Measurements from ENCODE around the gene ZNF148. TPM values are rescaled to one million over a fixed set of nuclear protein-coding genes. Genes with fewer than 3 reads are reported as not detected.

Gene ZNF148
- total and polyA plus RNA-seq, 2 of the 4 experiments (the other 2 are of a cell fraction), result 9.4 to 65.2 TPM

GRCh38 chr3:125256675-125257074 is 118.5 kb downstream of the ZNF148 start:
- Histone ChIP-seq H3K18ac (ENCODE audit: low read depth, low read length) (no peak overlapping the region), H3K23ac (ENCODE audit: low read depth, low read length) (no peak overlapping the region), H3K27me3 (ENCODE audit: control insufficient read depth, insufficient read depth, low read length) (no peaks in the 10 kb centered on the region), H3K79me1 (ENCODE audit: low read depth in 1 of 2, low read length in 2 of 2) (peaks cover 4 to 13% of the 10 kb centered on the region in 2 experiments), H4K91ac (ENCODE audit: insufficient read depth, low read depth, low read length) (no peak overlapping the region), H2BK120ac (ENCODE audit: low read depth, low read length) (no peak overlapping the region), H3K9ac (ENCODE audit: low read depth, low read length) (no peak overlapping the region), H4K8ac (ENCODE audit: low read depth in 2 of 2, low read length in 2 of 2) (no peak overlapping the region), H2AK5ac (ENCODE audit: low read depth, low read length) (no peak overlapping the region), H3K4me2 (ENCODE audit: low read depth, low read length) (no peak overlapping the region), H3K4ac (ENCODE audit: low read depth, low read length) (no peak overlapping the region), H2AFZ (replicated peaks; ENCODE audit: low read length, poor library complexity) (no peak overlapping the region), H3K56ac (ENCODE audit: extremely low read depth, insufficient read depth, low read length) (no peak overlapping the region), H3K4me3 (ENCODE audit: insufficient read depth, low read depth, low read length) (no peak overlapping the region), H3K9me3 (ENCODE audit: control insufficient read depth, insufficient read depth, low read length) (peaks cover 6% of the 10 kb centered on the region), H2BK15ac (ENCODE audit: low read depth, low read length) (no peak overlapping the region), H4K5ac (ENCODE audit: low read depth, low read length) (no peak overlapping the region), H4K20me1 (ENCODE audit: insufficient read depth, low read length) (0 out of 2 replicates have a peak, but pooled peaks cover 5% of the 10 kb centered on the region), H3K9me1 (ENCODE audit: insufficient read depth, low read length) (no peaks in the 10 kb centered on the region; the same call in 1 of the 2 replicates), H2BK5ac (ENCODE audit: low read depth, low read length, poor library complexity, severe bottlenecking) (no peak overlapping the region), H2AK9ac (replicated peaks; ENCODE audit: low read depth, low read length, poor library complexity) (no peak overlapping the region), H3K27ac (ENCODE audit: insufficient read depth, low read length) (no peak overlapping the region), H3K4me1 (ENCODE audit: control insufficient read depth, insufficient read depth, low read length) (no peaks in the 10 kb centered on the region), H3K36me3 (ENCODE audit: control insufficient read depth, insufficient read depth, low read length) (peaks cover 4% of the 10 kb centered on the region; the same call in 1 of the 2 replicates), H3K14ac (replicated peaks; ENCODE audit: low read depth, low read length) (no peak overlapping the region), H2BK20ac (ENCODE audit: low read depth, low read length) (no peak overlapping the region)
- no peak for DNase-seq
- no TSS peak for BruUV-seq (replicated peaks)
- TF ChIP-seq CEBPB (IDR thresholded peaks at IDR 0.05; ENCODE audit: low read depth, low read length) (no peak), RFX5 (IDR thresholded peaks at IDR 0.05; ENCODE audit: low read depth, low read length) (no peak), MAZ (IDR thresholded peaks at IDR 0.05; ENCODE audit: borderline replicate concordance, low read depth, low read length) (no peak), USF2 (IDR thresholded peaks at IDR 0.05; ENCODE audit: low read depth, low read length) (no peak), SMC3 (IDR thresholded peaks at IDR 0.05; ENCODE audit: low read depth, low read length) (no peak), BHLHE40 (IDR thresholded peaks at IDR 0.05; ENCODE audit: low read depth, low read length) (no peak), RAD21 (IDR thresholded peaks at IDR 0.05; ENCODE audit: low read length) (no peak), ELK1 (IDR thresholded peaks at IDR 0.05; ENCODE audit: borderline replicate concordance, low read depth, low read length) (no peak), MAFK (IDR thresholded peaks at IDR 0.05; ENCODE audit: low read depth, low read length) (no peak), CHD1 (IDR thresholded peaks at IDR 0.05; ENCODE audit: low read depth, low read length) (no peak), CTCF (conservative IDR thresholded peaks at IDR 0.05; ENCODE audit: low read depth, low read length) (no peak), MXI1 (IDR thresholded peaks at IDR 0.05; ENCODE audit: borderline replicate concordance, low read depth, low read length) (no peak), FOS (IDR thresholded peaks at IDR 0.05; ENCODE audit: low read depth, low read length) (no peak), NFE2L2 (IDR thresholded peaks at IDR 0.05; ENCODE audit: low read depth, low read length) (no peak), POLR2A (IDR thresholded peaks at IDR 0.05; ENCODE audit: low read depth, low read length) (no peak), RCOR1 (IDR thresholded peaks at IDR 0.05; ENCODE audit: insufficient replicate concordance, low read length) (no peak)
- intact Hi-C loops (cut with micrococcal nuclease), result no loop called here
- ChIA-PET CTCF (no interaction called here), POLR2A (ENCODE audit: unreplicated experiment) (no interaction called here)
- dilution Hi-C loops (cut with HindIII; ENCODE audit: low sequenced_read_pairs, unreplicated experiment), result no loop called here
- ATAC-seq (ENCODE audit: low read depth), result no peak
- in situ Hi-C loops (cut with MboI; ENCODE audit: low sequenced_read_pairs), result no loop called here

Data from IMR-90 (cell line).